ENCODE results near the gene PCMT1. TPM values are rescaled to one million over a fixed set of nuclear protein-coding genes. Genes with fewer than 3 reads are reported as not detected.

The PCMT1 gene
- total and polyA plus RNA-seq, 9 of the 15 experiments (the other 6 are each of a cell fraction or from before 2014, with no cell fraction given) = 217 to 541 (median 327) TPM

DNA sequence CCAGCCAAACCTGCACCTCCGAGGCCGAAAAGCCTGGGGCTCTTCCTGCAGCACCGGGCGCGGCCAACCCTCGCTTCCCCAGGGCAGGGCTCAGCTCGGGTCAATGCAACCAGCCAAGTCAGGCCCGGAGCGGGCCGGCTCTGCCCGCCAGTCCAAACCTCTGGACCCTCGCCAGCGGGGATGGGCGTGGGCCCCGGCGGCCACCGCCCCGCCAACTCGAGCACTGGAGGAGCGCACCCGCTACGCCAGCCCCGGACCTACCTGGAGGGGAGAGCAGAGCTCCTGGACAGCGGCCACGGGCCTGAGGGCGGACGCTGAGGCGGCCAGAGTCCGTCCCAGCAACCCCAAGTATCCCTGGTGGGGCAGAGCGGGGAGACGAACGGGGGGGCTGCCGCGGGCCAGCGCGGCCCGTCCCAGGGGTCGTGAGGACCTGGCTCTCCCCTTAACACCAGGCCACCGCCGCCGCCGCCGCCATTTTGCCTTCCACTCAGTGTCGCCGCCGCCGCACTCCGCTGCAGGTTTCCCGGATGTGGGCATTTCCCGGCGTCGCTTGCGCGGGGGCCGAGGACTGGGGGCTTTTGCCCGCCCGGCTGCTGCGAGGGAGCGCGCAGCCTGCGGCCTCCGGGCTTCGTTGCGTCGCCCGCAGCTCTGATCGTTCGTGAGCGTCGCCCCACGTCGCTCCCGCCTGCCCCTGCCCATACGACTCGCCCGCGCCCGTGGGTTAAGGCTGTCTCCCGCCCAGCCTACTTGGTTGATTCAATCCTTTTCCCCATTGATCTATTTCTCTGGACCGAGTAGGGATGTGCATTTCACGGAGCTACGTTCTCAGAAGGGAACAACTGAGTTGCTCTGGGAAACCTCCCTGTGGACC is 31.7 kb upstream of the PCMT1 start, which contains the start of gene LATS1 (continued):
- TF ChIP-seq, protein P1, sequence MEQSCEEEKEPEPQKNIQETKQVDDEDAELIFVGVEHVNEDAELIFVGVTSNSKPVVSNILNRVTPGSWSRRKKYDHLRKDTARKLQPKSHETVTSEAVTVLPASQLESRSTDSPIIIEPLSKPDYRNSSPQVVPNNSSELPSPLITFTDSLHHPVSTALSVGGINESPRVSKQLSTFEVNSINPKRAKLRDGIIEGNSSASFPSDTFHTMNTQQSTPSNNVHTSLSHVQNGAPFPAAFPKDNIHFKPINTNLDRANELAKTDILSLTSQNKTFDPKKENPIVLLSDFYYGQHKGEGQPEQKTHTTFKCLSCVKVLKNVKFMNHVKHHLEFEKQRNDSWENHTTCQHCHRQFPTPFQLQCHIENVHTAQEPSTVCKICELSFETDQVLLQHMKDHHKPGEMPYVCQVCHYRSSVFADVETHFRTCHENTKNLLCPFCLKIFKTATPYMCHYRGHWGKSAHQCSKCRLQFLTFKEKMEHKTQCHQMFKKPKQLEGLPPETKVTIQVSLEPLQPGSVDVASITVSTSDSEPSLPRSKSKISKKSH (CRISPR knock-in tag; IDR thresholded peaks at IDR 0.05) = 0 out of 2 replicates have a peak, but pooled peaks have one; percentile 38
- TF ChIP-seq RREB1 (CRISPR knock-in tag; IDR thresholded peaks at IDR 0.05) = no peak
- TF ChIP-seq MCM7 (IDR thresholded peaks at IDR 0.05) = no peak
- TF ChIP-seq JUND (IDR thresholded peaks at IDR 0.05; ENCODE audit: borderline replicate concordance, low read depth, low read length) = no peak
- TF ChIP-seq JUND (tag; IDR thresholded peaks at IDR 0.05; ENCODE audit: borderline replicate concordance, low read depth, low read length) = no peak; the same call in 2 of the 3 replicates
- TF ChIP-seq GATAD2B (IDR thresholded peaks at IDR 0.05; ENCODE audit: borderline replicate concordance) = no peak
- TF ChIP-seq HNRNPH1 (optimal IDR thresholded peaks at IDR 0.05; ENCODE audit: low read depth, low read length) = no peak
- TF ChIP-seq PHF20 (IDR thresholded peaks at IDR 0.05; ENCODE audit: partially characterized antibody) = peak; percentile 80
- no peak for TF ChIP-seq BMI1 (IDR thresholded peaks at IDR 0.05; ENCODE audit: low read length)
- no peak for TF ChIP-seq SMARCA5 (IDR thresholded peaks at IDR 0.05)
- no peak for TF ChIP-seq AFF1 (IDR thresholded peaks at IDR 0.05; ENCODE audit: low read depth in 1 of 2, partially characterized antibody in 2 of 2)
- TF ChIP-seq, protein P2, sequence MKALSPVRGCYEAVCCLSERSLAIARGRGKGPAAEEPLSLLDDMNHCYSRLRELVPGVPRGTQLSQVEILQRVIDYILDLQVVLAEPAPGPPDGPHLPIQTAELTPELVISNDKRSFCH (CRISPR knock-in tag; IDR thresholded peaks at IDR 0.05) = no peak
- TF ChIP-seq, protein P2 (tag; IDR thresholded peaks at IDR 0.05) = peak; percentile 73; the same call in 1 of the 2 replicates
